ENCODE results near the gene GRIN2A. TPM values are rescaled to one million over a fixed set of nuclear protein-coding genes. Genes with fewer than 3 reads are reported as not detected.

Gene GRIN2A
- total RNA-seq, 1 donor from 2014 or later, result 0.09 TPM

DNA sequence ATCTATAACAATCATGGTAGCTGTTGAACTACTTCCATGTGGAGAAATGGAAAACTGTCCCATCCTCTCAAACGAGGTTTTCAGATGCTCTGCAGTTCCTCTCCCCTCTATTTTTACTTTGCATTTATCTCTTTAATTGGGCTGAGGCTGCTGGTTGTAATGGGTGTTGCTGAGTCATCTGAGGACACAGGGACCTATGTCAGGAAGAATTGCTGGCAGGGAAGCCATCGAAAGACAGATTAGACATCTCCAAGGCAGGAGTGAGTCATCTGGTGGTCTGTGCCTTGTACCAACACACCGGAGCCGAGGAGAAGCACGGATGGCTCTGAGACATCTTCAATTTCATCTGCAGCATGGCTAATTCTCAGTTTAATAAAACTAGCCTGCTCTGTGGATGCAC, 394.5 kb downstream of the GRIN2A start:
- TF ChIP-seq, protein P1, sequence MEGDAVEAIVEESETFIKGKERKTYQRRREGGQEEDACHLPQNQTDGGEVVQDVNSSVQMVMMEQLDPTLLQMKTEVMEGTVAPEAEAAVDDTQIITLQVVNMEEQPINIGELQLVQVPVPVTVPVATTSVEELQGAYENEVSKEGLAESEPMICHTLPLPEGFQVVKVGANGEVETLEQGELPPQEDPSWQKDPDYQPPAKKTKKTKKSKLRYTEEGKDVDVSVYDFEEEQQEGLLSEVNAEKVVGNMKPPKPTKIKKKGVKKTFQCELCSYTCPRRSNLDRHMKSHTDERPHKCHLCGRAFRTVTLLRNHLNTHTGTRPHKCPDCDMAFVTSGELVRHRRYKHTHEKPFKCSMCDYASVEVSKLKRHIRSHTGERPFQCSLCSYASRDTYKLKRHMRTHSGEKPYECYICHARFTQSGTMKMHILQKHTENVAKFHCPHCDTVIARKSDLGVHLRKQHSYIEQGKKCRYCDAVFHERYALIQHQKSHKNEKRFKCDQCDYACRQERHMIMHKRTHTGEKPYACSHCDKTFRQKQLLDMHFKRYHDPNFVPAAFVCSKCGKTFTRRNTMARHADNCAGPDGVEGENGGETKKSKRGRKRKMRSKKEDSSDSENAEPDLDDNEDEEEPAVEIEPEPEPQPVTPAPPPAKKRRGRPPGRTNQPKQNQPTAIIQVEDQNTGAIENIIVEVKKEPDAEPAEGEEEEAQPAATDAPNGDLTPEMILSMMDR (IDR thresholded peaks at IDR 0.05), result no peak
- Histone ChIP-seq H3K4me1 (no peaks in the 10 kb centered on the region), H3K36me3 (no peaks in the 10 kb centered on the region), H3K9me3 (no peaks in the 10 kb centered on the region), H3K27ac (no peak overlapping the region), H3K27me3 (no peaks in the 10 kb centered on the region), H3K4me3 (no peak overlapping the region)
- ATAC-seq (no peak), DNase-seq (no peak)
- intact Hi-C loops (cut with DNase I), result no loop called here

DNA sequence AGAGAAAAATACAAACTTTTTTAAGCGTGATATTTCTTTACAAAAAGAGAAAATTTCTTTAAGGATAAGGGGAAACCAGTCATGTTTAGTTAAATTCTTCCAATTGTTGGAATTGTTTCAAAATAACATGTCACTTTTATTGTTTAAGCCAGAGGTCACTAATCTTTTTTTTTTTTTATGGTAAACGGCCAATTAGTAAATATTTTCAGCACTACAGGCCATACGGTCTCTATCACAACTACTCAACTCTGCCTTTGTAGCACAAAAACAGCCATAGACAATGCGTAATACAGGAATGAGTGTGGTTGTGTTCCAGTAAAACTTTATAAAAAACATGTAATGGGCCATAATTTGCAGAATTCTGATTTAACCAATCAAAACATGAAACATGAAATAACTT, 401.4 kb downstream of the GRIN2A start:
- H3K4me1 ChIP-seq, result no peaks in the 10 kb centered on the region
- no peaks in the 10 kb centered on the region for H3K27me3 ChIP-seq
- no peak for ATAC-seq
- TF ChIP-seq, protein P1 (IDR thresholded peaks at IDR 0.05), result no peak
- no peaks in the 10 kb centered on the region for H3K36me3 ChIP-seq
- H3K9me3 ChIP-seq, result no peaks in the 10 kb centered on the region
- intact Hi-C loops (cut with DNase I), result no loop called here
- no peak for DNase-seq
- no peak overlapping the region for H3K4me3 ChIP-seq
- H3K27ac ChIP-seq, result no peak overlapping the region

DNA sequence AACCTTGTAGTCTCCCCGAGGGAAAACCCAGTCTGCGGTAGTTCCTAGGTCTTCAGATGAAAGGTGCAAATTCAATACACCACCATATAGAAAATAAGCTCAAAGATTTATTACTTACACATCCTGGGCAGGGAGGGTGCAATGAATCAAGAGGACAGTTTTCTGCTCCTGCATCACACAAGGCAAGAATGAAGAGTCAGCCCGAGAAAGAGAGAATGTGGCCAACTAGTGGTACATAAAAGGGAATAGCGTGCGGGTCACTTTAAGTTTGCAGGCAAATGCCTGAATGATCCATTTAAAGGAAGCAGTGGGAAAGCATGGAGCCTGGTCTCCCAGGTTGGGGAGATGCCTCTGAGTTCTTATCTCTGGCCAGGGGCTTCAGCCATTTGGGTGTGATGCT, 403.4 kb downstream of the GRIN2A start:
- TF ChIP-seq, protein P1 (IDR thresholded peaks at IDR 0.05), result no peak
- H3K27me3 ChIP-seq, result no peaks in the 10 kb centered on the region
- ATAC-seq, result no peak

DNA sequence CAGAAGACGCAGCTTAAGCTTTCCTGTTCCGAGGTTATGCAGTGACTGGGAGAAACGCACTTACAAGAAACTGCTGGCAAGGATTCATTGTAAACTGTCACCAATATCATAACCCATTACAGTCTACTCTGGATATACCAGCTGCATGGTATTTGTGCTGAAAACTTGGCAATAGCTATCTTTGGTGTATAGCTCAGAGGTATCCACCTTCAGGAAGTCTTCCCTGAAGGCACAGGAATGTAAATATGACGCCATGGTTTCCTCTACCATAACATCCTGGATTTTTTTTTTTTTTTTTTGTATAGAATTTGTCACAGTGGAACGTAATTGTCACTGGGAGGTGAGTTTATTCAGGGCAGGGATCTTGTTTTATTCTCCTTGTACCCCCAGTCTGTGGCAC, 406.2 kb downstream of the GRIN2A start:
- DNase-seq (no peak), ATAC-seq (no peak)
- Histone ChIP-seq H3K27ac (no peak overlapping the region), H3K9me3 (no peaks in the 10 kb centered on the region), H3K36me3 (no peaks in the 10 kb centered on the region), H3K4me3 (no peak overlapping the region), H3K4me1 (no peaks in the 10 kb centered on the region), H3K27me3 (no peaks in the 10 kb centered on the region)
- TF ChIP-seq, protein P1 (IDR thresholded peaks at IDR 0.05), result no peak
- intact Hi-C loops (cut with DNase I), result no loop called here

More for the DNA sequence above, 403.4 kb downstream of the GRIN2A start:
- intact Hi-C loops (cut with DNase I), result no loop called here
- Histone ChIP-seq H3K4me3 (no peak overlapping the region), H3K27ac (no peak overlapping the region), H3K4me1 (no peaks in the 10 kb centered on the region), H3K36me3 (no peaks in the 10 kb centered on the region), H3K9me3 (no peaks in the 10 kb centered on the region)
- no peak for DNase-seq

DNA sequence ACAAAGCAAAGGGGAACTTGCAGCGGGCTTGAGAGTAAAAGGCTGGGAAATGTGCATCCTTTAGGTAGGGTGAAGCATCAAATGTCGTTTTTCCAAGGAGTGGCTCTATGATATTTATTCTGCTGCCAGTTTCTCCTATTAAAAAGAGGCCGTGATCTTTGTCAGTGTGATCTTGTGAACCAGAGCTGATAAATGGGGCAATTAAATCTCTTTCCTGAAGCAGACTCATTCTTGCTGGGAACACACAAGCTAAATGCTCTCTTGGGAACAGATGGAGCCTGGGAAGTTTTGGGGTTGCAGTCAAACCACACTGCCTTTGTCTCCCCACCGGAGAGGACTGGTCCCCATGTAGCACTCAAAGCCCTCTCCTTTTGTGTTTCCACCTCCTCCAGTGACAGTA, 408.9 kb downstream of the GRIN2A start:
- H3K4me3 ChIP-seq, result no peak overlapping the region
- ATAC-seq, result no peak
- intact Hi-C loops (cut with DNase I), result no loop called here
- H3K27me3 ChIP-seq, result no peaks in the 10 kb centered on the region
- H3K4me1 ChIP-seq, result no peaks in the 10 kb centered on the region
- no peak overlapping the region for H3K27ac ChIP-seq
- H3K9me3 ChIP-seq, result no peaks in the 10 kb centered on the region
- no peak for DNase-seq
- no peaks in the 10 kb centered on the region for H3K36me3 ChIP-seq
- TF ChIP-seq, protein P1 (IDR thresholded peaks at IDR 0.05), result no peak

DNA sequence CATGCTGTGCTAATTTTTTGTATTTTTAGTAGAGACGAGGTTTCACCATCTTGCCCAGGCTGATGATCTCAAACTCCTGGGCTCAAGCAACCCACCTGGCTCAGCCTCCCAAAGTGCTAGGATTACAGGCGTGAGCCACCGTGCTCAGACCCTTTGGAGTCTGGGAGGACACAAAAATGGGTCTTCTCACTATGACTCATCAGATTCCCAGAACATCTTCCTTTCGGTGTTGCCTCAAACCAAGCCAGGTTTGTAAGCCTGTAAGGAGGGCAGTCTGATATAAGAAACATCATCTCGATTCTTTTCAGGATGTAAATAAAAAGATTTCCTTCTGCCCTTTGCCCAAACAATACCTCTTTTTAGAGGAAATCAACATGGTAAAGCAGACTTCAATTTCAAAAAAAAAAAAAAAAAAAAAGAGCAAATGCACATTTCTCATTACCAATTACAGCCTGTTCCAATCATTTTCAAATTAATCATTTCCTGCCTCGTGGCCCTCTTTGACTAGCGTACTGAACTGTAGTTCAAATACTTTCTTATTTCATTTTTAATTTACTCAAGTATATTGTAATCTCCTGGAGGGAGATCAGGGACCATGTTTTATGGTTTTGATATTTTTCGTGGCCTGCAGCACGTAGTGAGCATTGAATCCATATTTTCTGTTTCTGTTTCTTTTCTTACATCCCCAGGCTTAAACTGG, 409.6 kb downstream of the GRIN2A start:
- DNase-seq, result no peak

More for the DNA sequence above, 409.6 kb downstream of the GRIN2A start:
- Histone ChIP-seq H3K36me3 (no peaks in the 10 kb centered on the region), H3K4me3 (no peak overlapping the region), H3K9me3 (no peaks in the 10 kb centered on the region), H3K27ac (no peak overlapping the region), H3K27me3 (no peaks in the 10 kb centered on the region), H3K4me1 (no peaks in the 10 kb centered on the region)
- ATAC-seq, result no peak
- TF ChIP-seq, protein P1 (IDR thresholded peaks at IDR 0.05), result no peak
- intact Hi-C loops (cut with DNase I), result no loop called here

All from upper lobe of right lung (tissue), 1 donor.